Esophagus muscularis mucosa (tissue), 4 donors: ENCODE measurements around the gene SLC6A16. TPM values are rescaled to one million over a fixed set of nuclear protein-coding genes. Genes with fewer than 3 reads are reported as not detected.

Experiments used
- DNase-seq: peaks from one replicate; pipeline ENCODE4 v3.0.0-alpha.2; 2017; ENCODE audit errors: extremely low spot score
- H3K27ac ChIP-seq, 4 donors: fragments of 200-600 bp; sonication (generic); replicated peaks in 1 of 4; 1 replicate in 3 of 4; 2 replicates in 1 of 4; pipeline ENCODE4 v1.5.1; 2016 to 2019; ENCODE audit warnings: mild to moderate bottlenecking in 1 of 4
- H3K27me3 ChIP-seq, 4 donors: fragments of 200-600 bp; sonication (generic); one replicate each; pipeline versions ENCODE4 v1.5.1 to v1.6.0; 2016 to 2019
- H3K36me3 ChIP-seq, 4 donors: fragments of 200-600 bp; sonication (generic); one replicate each; pipeline ENCODE4 v1.5.1; 2016 to 2019
- H3K4me1 ChIP-seq, 4 donors: fragments of 200-600 bp; sonication (generic); one replicate each; pipeline ENCODE4 v1.5.1; 2016 to 2019
- H3K4me3 ChIP-seq, 4 donors: fragments of 200-600 bp; sonication (generic); 1 replicate in 2 of 4; 2 replicates in 2 of 4; pipeline ENCODE4 v1.5.1; 2016 to 2019; ENCODE audit warnings: mild to moderate bottlenecking in 4 of 4, moderate library complexity in 1 of 4
- H3K9me3 ChIP-seq, 4 donors: fragments of 200-600 bp; sonication (generic); 1 replicate in 3 of 4; 2 replicates in 1 of 4; pipeline ENCODE4 v1.5.1; 2016 to 2019
- EP300 ChIP-seq: sonication (generic); formaldehyde crosslinking; IDR thresholded peaks from one replicate; pipeline ENCODE4 v1.6.1; 2017; ENCODE audit warnings: antibody characterized with exemption
- POLR2A ChIP-seq: fragments of 450-650 bp; IDR thresholded peaks from one replicate; pipeline ENCODE4 v1.6.1; 2017; ENCODE audit warnings: antibody characterized with exemption, moderate library complexity, mild to moderate bottlenecking, low read depth
- POLR2AphosphoS5 ChIP-seq, 2 donors: sonication (generic); formaldehyde crosslinking; IDR thresholded peaks; one replicate each; pipeline ENCODE4 v1.6.1; 2017; ENCODE audit warnings: antibody characterized with exemption in 2 of 2
- WGBS: methylation state at CpG from one replicate; pipeline ENCODE4 v1.1.5; 2018; 5-methylcytosine and 5-hydroxymethylcytosine counted together
- intact Hi-C: fragments of 100-400 bp; cut with DNase I; formaldehyde crosslinking; loops from one replicate; pipeline ENCODE4 v1.15.1; 2023
- total RNA-seq, 4 donors: library from RNA; depleted of rRNA; stranded (reverse); fragments of >200 nt; gene quantifications; one replicate each; pipeline versions ENCODE4 v1.1.0 to v1.2.1, GENCODE V29; 2016
- TF ChIP-seq, protein P1 (sequence below), 3 experiments: fragments of 200-600 bp in 2 of 3; fragments of 450-650 bp in 1 of 3; sonication (generic) in 2 of 3; IDR thresholded peaks; one replicate each; pipeline ENCODE4 v1.5.1; 2017 to 2019; ENCODE audit warnings: antibody characterized with exemption in 3 of 3, mild to moderate bottlenecking in 2 of 3, moderate library complexity in 1 of 3

Gene SLC6A16
- total RNA-seq, 4 donors from 2014 or later: 0.83 to 4.1 (median 2.5) TPM

DNA sequence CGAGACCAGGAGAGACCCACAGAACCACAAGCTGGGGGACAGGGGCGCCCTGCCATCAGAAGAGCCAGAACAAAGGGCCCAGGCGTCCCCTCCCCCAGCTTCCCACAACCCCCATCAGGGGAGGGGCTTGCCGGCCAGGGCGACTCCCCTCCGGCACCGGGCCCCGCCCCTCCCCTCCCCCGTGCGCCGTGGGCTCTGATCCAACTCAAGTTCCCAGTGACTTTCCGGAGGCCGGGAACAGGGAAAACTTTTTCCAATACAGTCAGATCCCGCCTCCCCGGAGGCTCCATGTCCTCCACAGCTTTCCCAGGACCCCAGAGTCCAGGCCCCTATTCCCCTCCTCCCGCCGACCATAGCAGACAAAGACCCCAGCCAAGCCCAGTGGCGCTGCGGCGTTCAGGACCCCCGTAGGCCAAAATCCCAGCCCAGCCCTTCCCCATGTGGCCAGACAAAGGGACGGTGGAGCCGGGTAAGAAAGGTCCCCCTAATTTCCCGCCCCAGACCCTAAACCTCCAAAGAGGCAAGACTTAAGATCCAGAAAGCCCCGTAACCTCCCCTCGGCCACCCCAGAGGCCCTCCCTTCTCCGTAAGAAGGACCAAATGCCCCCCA, 36.6 kb upstream of the SLC6A16 start:
- H3K27me3 ChIP-seq: no peaks in the 10 kb centered on the region
- H3K4me1 ChIP-seq: peaks cover 9 to 57% (median 52%) of the 10 kb centered on the region in 4 donors
- TF ChIP-seq POLR2AphosphoS5 (IDR thresholded peaks at IDR 0.05) (peak; percentile 71 to 74), EP300 (no peak), POLR2A (no peak)
- TF ChIP-seq, protein P1, sequence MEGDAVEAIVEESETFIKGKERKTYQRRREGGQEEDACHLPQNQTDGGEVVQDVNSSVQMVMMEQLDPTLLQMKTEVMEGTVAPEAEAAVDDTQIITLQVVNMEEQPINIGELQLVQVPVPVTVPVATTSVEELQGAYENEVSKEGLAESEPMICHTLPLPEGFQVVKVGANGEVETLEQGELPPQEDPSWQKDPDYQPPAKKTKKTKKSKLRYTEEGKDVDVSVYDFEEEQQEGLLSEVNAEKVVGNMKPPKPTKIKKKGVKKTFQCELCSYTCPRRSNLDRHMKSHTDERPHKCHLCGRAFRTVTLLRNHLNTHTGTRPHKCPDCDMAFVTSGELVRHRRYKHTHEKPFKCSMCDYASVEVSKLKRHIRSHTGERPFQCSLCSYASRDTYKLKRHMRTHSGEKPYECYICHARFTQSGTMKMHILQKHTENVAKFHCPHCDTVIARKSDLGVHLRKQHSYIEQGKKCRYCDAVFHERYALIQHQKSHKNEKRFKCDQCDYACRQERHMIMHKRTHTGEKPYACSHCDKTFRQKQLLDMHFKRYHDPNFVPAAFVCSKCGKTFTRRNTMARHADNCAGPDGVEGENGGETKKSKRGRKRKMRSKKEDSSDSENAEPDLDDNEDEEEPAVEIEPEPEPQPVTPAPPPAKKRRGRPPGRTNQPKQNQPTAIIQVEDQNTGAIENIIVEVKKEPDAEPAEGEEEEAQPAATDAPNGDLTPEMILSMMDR (IDR thresholded peaks at IDR 0.05): peak in 1 of 3 experiments; percentile 18
- no peaks in the 10 kb centered on the region for H3K9me3 ChIP-seq
- 2% methylated on average over 24 of the region's 27 CpGs for WGBS
- H3K27ac ChIP-seq: peak overlapping the region; percentile 88 to 97 (median 94)
- H3K36me3 ChIP-seq: peaks cover 12 to 34% (median 30%) of the 10 kb centered on the region in 4 donors
- H3K4me3 ChIP-seq: peak overlapping the region; percentile 59 to 97 (median 90)
- DNase-seq: peak; percentile 94
- intact Hi-C loops: no loop called here

- peak overlapping the region in 1 of 4 donors; percentile 59 for H3K4me3 ChIP-seq
- peak overlapping the region; percentile 88 to 97 (median 94) for H3K27ac ChIP-seq
Observed at GRCh38 chr19:49359851-49360820, 35.1 kb upstream of the SLC6A16 start.

GRCh38 chr19:49357186-49357585, 32.2 kb upstream of the SLC6A16 start:
- intact Hi-C loops: no loop called here
- Histone ChIP-seq H3K4me3 (no peak overlapping the region), H3K27me3 (no peaks in the 10 kb centered on the region), H3K9me3 (no peaks in the 10 kb centered on the region), H3K36me3 (peaks cover 30 to 74% (median 66%) of the 10 kb centered on the region in 4 donors), H3K27ac (peak overlapping the region; percentile 42 to 76 (median 61)), H3K4me1 (peaks cover 14 to 55% (median 48%) of the 10 kb centered on the region in 4 donors)
- DNase-seq: no peak
- TF ChIP-seq, protein P1 (IDR thresholded peaks at IDR 0.05): no peak
- TF ChIP-seq POLR2A (no peak), EP300 (no peak), POLR2AphosphoS5 (IDR thresholded peaks at IDR 0.05) (no peak)
- 85% methylated on average over 9 of the region's 9 CpGs for WGBS

More at GRCh38 chr19:49359851-49360820, 35.1 kb upstream of the SLC6A16 start:
- intact Hi-C loops: no loop called here
- H3K9me3 ChIP-seq: no peaks in the 10 kb centered on the region
- no peak for DNase-seq
- WGBS: 73% methylated on average over 17 of the region's 17 CpGs
- peaks cover 12 to 44% (median 39%) of the 10 kb centered on the region in 4 donors for H3K36me3 ChIP-seq
- TF ChIP-seq EP300 (no peak), POLR2AphosphoS5 (IDR thresholded peaks at IDR 0.05) (no peak), POLR2A (no peak)
- TF ChIP-seq, protein P1 (IDR thresholded peaks at IDR 0.05): no peak
- no peaks in the 10 kb centered on the region for H3K27me3 ChIP-seq
- peaks cover 21 to 71% (median 66%) of the 10 kb centered on the region in 4 donors for H3K4me1 ChIP-seq

DNA sequence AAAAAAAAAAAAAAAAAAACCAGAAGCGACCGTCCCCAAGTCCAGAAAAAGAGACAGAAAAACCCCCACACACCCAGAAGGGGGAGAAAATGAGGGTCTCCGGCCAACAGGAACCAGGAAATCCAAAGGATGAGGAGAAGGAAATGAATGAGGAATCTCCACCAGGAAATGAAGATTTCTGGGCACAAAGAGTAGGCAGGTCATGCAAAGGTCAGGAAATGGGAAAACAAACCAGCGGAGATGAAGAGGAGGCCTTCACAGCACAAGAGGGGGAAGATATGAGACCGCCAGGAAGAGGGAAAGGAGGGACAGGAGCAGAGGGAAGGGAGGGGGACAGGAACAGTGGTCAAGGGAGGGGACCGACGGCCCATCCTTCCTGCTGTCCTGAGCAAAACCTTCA, 31.4 kb upstream of the SLC6A16 start:
- H3K27ac ChIP-seq: peak overlapping the region; percentile 42 to 76 (median 61)
- peaks cover 14 to 55% (median 48%) of the 10 kb centered on the region in 4 donors for H3K4me1 ChIP-seq
- H3K36me3 ChIP-seq: peaks cover 38 to 82% (median 73%) of the 10 kb centered on the region in 4 donors
- intact Hi-C loops: no loop called here
- no peaks in the 10 kb centered on the region for H3K9me3 ChIP-seq
- H3K27me3 ChIP-seq: no peaks in the 10 kb centered on the region
- TF ChIP-seq EP300 (no peak), POLR2AphosphoS5 (IDR thresholded peaks at IDR 0.05) (no peak), POLR2A (no peak)
- TF ChIP-seq, protein P1 (IDR thresholded peaks at IDR 0.05): no peak
- H3K4me3 ChIP-seq: peak overlapping the region in 1 of 4 donors; percentile 7
- DNase-seq: no peak
- WGBS: 65% methylated on average over 7 of the region's 7 CpGs
